DND-41 (cell line): ENCODE measurements around the gene C5AR2.
"Not testable (repeated sequence)": the region's sequence is repeated elsewhere in the genome, so short reads cannot be mapped to it uniquely, and the experiment has no call there.

Source experiments
- ATAC-seq: fragments of 200-7000 bp; cut with Tn5 transposase; 3 replicates; pipeline ENCODE4 v1.9.1; 2021; ENCODE audit warnings: low read depth; ENCODE audit not compliant: insufficient read depth
- DNase-seq: peaks from one replicate; pipeline ENCODE4 v3.0.0-alpha.2; 2020
- H2AFZ ChIP-seq: 2 replicates; pipeline ENCODE4 v1.6.0; 2012; ENCODE audit warnings: low read depth, low read length
- H3K27ac ChIP-seq: 2 replicates; pipeline ENCODE4 v1.5.1; 2012; ENCODE audit warnings: low read length, inconsistent platforms
- H3K27me3 ChIP-seq: fragments of 200-600 bp; sonication (generic); 2 replicates; pipeline ENCODE4 v1.6.0; 2012; ENCODE audit warnings: low read length, mild to moderate bottlenecking, inconsistent platforms; ENCODE audit not compliant: insufficient read depth, poor library complexity
- H3K36me3 ChIP-seq: 2 replicates; pipeline ENCODE4 v1.5.1; 2012; ENCODE audit warnings: low read length, inconsistent platforms; ENCODE audit not compliant: insufficient read depth
- H3K4me1 ChIP-seq: 2 replicates; pipeline ENCODE4 v1.5.1; 2012; ENCODE audit warnings: mild to moderate bottlenecking, low read length; ENCODE audit not compliant: insufficient read depth
- H3K4me2 ChIP-seq: 2 replicates; pipeline ENCODE4 v1.6.0; 2012; ENCODE audit warnings: mild to moderate bottlenecking, moderate library complexity, low read length, inconsistent platforms; ENCODE audit not compliant: insufficient read depth
- H3K4me3 ChIP-seq, 2 experiments: fragments of 200-600 bp in 1 of 2; shearing (Covaris generic) in 1 of 2; 2 replicates each; pipeline ENCODE4 v1.5.1; 2012 to 2016; ENCODE audit warnings: inconsistent platforms in 2 of 2, low read length in 2 of 2, mild to moderate bottlenecking in 2 of 2, low read depth in 1 of 2, moderate library complexity in 1 of 2
- H3K79me2 ChIP-seq: 2 replicates; pipeline ENCODE4 v1.6.0; 2012; ENCODE audit warnings: low read length, inconsistent platforms; ENCODE audit not compliant: insufficient read depth
- H3K9ac ChIP-seq: 2 replicates; pipeline ENCODE4 v1.6.0; 2012; ENCODE audit warnings: low read depth, mild to moderate bottlenecking, inconsistent platforms, low read length, moderate library complexity
- H3K9me3 ChIP-seq: 2 replicates; pipeline ENCODE4 v1.5.1; 2012; ENCODE audit warnings: low read length, moderate library complexity, mild to moderate bottlenecking, inconsistent platforms; ENCODE audit not compliant: insufficient read depth, severe bottlenecking
- H4K20me1 ChIP-seq: 2 replicates; pipeline ENCODE4 v1.6.0; 2012; ENCODE audit warnings: low read length; ENCODE audit not compliant: insufficient read depth
- EZH2 ChIP-seq: IDR thresholded peaks from 3 replicates; pipeline ENCODE4 v1.6.1; 2012; ENCODE audit warnings: borderline replicate concordance, low read depth, mild to moderate bottlenecking, moderate library complexity, low read length, inconsistent platforms; ENCODE audit not compliant: severe bottlenecking
- TF ChIP-seq, protein P1 (sequence below): IDR thresholded peaks from 2 replicates; pipeline ENCODE4 v1.5.1; 2012; ENCODE audit warnings: borderline replicate concordance, low read length, moderate library complexity, mild to moderate bottlenecking; ENCODE audit not compliant: poor library complexity, severe bottlenecking; ENCODE audit errors: extremely low read depth

The C5AR2 gene

DNA sequence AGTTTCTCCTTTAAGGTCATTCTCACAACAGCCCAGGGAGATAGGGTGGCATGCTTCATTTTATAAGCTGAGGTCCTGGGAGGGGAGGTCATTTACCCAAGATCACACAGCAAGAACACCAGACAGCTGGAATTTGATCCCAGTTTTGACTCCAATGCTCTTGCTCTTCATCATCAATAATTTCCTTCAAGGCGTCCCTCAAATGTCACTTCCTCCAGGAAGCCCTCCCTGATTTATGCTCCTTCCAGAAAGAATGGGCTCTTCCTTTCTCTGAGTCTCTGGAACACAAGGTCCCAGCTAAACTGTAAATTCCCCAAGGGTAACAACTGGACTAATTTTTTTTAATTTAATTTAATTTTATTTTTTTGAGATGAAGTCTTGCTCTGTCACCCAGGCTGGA is 12.4 kb downstream of the C5AR2 start:
- Histone ChIP-seq H3K27ac (no peak overlapping the region), H3K4me3 (no peak overlapping the region), H3K27me3 (no peaks in the 10 kb centered on the region), H3K9me3 (no peaks in the 10 kb centered on the region), H3K36me3 (no peaks in the 10 kb centered on the region), H3K4me2 (no peak overlapping the region), H3K4me1 (peaks cover 9% of the 10 kb centered on the region), H2AFZ (no peak overlapping the region), H3K79me2 (peaks cover 3% of the 10 kb centered on the region), H4K20me1 (no peaks in the 10 kb centered on the region), H3K9ac (no peak overlapping the region)
- DNase-seq = no peak
- no peak for ATAC-seq
- TF ChIP-seq, protein P1, sequence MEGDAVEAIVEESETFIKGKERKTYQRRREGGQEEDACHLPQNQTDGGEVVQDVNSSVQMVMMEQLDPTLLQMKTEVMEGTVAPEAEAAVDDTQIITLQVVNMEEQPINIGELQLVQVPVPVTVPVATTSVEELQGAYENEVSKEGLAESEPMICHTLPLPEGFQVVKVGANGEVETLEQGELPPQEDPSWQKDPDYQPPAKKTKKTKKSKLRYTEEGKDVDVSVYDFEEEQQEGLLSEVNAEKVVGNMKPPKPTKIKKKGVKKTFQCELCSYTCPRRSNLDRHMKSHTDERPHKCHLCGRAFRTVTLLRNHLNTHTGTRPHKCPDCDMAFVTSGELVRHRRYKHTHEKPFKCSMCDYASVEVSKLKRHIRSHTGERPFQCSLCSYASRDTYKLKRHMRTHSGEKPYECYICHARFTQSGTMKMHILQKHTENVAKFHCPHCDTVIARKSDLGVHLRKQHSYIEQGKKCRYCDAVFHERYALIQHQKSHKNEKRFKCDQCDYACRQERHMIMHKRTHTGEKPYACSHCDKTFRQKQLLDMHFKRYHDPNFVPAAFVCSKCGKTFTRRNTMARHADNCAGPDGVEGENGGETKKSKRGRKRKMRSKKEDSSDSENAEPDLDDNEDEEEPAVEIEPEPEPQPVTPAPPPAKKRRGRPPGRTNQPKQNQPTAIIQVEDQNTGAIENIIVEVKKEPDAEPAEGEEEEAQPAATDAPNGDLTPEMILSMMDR = no peak
- no peak for TF ChIP-seq EZH2

DNA sequence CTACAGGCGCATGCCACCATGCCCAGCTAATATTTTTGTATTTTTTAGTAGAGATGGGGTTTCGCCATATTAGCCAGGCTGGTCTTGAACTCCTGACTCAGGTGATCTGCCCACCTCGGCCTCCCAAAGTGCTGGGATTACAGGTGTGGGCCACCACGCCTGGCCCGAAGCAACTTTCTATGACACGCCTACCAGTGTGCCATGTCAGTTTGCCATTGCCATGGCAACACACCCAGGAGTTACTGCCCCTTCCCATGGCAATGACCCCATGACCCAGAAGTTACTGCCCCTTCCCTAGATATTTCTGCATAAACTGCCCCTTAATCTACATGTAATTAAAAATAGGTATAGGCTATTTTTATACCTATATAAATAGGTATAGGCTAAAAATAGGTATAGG is 14.0 kb downstream of the C5AR2 start:
- H3K27ac ChIP-seq, DNase-seq, H3K4me3 ChIP-seq, H4K20me1 ChIP-seq, ATAC-seq, H3K27me3 ChIP-seq, H3K9me3 ChIP-seq, H3K36me3 ChIP-seq, H2AFZ ChIP-seq, H3K4me2 ChIP-seq, H3K9ac ChIP-seq: not testable (repeated sequence)
- Histone ChIP-seq H3K79me2 (peaks cover 19% of the 10 kb centered on the region), H3K4me1 (peaks cover 23% of the 10 kb centered on the region)

DNA sequence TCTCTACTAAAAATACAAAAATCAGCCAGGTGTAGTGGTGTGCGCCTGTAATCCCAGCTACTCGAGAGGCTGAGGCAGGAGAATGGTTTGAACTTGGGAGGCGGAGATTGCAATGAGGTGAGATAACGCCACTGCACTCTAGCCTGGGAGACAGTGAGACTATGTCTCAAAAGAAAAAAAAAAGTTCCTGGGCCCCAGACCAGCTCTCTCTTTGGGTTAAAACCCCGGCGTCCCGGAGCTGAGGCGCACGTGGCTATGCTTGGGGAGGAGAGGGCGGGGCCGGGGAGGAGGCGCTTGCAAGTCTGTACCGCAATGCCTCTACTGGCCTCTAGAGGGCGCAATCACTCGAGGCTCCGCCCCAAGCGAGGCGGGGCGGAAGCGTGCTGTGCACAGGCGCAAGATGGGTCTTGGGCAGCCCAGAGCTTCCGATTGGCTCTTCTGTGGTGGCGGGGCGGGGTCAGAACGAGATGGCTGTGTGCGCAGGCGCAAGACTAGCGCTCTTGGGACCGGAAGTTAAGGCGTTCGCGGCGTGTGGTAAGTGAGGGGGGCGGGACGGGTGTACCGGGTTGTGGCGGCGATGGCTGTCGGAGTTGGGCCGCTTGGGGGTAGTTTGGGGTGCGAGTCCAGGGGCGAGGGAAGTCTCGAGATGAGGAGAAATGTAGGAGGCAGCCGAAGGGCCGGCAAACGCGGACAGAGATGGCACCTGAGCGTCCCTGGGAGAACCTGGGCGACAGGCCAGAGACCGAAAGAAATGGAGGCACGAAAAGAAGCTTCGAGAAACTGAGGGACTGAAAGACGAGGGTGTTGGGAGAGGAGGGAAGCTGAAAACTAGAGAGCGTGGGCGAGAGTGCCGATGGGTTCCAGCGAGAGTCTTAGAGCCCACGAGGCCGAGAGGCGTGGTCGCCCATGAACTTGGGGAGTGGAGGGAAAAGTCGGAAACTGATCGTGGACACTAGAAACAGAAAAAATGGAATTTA is 17.1 kb downstream of the C5AR2 start, which contains the start of gene DHX34:
Gene DHX34, plus strand, starts transcription at position 497 of the 977 bp plus-strand sequence. CDS start 3,716 bp downstream, outside the sequence.
- Histone ChIP-seq H3K36me3 (peaks cover 19% of the 10 kb centered on the region), H3K27me3 (no peaks in the 10 kb centered on the region), H3K9ac (peak within 1 kb of the TSS; percentile 73), H3K27ac (peak within 1 kb of the TSS; percentile 78), H3K4me1 (peaks cover 26% of the 10 kb centered on the region), H3K79me2 (peaks cover 42% of the 10 kb centered on the region), H2AFZ (peak within 1 kb of the TSS; percentile 91), H3K9me3 (no peaks in the 10 kb centered on the region), H3K4me2 (peak within 1 kb of the TSS; percentile 99), H4K20me1 (peaks cover 4% of the 10 kb centered on the region; the same call in 1 of the 2 replicates), H3K4me3 (peak within 1 kb of the TSS; percentile 82 to 87)
- TF ChIP-seq, protein P1 = peak; percentile 98
- no peak for TF ChIP-seq EZH2
- peak; percentile 97 for ATAC-seq
- DNase-seq = peak; percentile 100

DNA sequence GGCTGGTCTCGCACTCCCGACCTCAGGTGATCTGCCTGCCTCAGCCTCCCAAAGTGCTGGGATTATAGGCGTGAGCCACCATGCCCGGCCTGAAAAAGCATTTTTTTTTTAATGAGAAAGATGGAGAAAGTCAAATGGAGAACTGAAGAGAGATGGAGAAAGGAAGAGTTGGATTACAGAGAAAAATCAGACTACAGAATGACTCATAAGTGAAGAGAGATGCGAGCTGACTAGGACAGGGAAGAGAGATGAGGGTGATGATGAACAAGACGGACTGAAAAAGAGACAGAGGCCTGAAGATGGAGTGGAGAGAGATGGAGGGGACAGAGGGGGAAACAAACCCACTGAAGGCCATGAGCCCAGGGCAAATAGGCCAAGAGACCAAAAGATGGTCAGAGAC is 18.7 kb downstream of the C5AR2 start:
- Histone ChIP-seq H3K4me2 (peak overlapping the region; percentile 99), H3K27ac (no peak overlapping the region), H3K4me3 (peak overlapping the region in 1 of 2 experiments; percentile 82; a peak in 1 of 4 replicates), H3K9me3 (no peaks in the 10 kb centered on the region), H3K27me3 (no peaks in the 10 kb centered on the region), H3K9ac (no peak overlapping the region), H3K4me1 (peaks cover 26% of the 10 kb centered on the region), H3K36me3 (peaks cover 33% of the 10 kb centered on the region), H2AFZ (no peak overlapping the region), H4K20me1 (peaks cover 4% of the 10 kb centered on the region; the same call in 1 of the 2 replicates), H3K79me2 (peaks cover 47% of the 10 kb centered on the region)
- no peak for DNase-seq
- no peak for ATAC-seq
- TF ChIP-seq EZH2 = no peak
- TF ChIP-seq, protein P1 = no peak
